ENCODE results near the gene NEGR1. TPM values are rescaled to one million over a fixed set of nuclear protein-coding genes. Genes with fewer than 3 reads are reported as not detected.

The NEGR1 gene
- total RNA-seq, 1 donor from 2014 or later, result not detected

DNA sequence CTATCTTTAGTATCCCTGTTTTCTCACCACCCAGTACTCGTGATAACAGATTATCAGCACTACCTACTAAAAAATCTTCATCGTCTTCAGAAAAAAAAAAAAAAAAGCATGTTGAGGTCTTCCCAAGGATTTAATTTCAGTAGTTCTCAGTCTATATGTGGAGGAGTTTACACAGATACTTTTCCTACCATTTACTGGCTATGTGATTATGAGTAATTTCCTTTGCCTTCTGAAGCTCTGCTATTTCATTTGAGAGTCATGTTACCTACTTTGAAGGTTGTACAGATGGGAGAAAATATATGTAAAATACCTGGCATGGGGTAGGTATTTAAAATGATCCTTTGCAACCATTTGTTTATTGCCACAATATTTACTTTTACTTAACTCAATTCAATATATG, 399.7 kb downstream of the NEGR1 start:
- no peak overlapping the region for H3K4me3 Mint-ChIP-seq (ENCODE audit: low read depth)
- H3K27me3 Mint-ChIP-seq (ENCODE audit: low read depth), result no peaks in the 10 kb centered on the region
- H3K27ac Mint-ChIP-seq, result no peak overlapping the region
- H3K9me3 Mint-ChIP-seq, result no peaks in the 10 kb centered on the region
- intact Hi-C loops (cut with micrococcal nuclease), result no loop called here
- no peaks in the 10 kb centered on the region for H3K4me1 Mint-ChIP-seq (ENCODE audit: low read depth)
- DNase-seq (ENCODE audit: low spot score), result no peak
- no peaks in the 10 kb centered on the region for H3K36me3 Mint-ChIP-seq (ENCODE audit: low read depth)

DNA sequence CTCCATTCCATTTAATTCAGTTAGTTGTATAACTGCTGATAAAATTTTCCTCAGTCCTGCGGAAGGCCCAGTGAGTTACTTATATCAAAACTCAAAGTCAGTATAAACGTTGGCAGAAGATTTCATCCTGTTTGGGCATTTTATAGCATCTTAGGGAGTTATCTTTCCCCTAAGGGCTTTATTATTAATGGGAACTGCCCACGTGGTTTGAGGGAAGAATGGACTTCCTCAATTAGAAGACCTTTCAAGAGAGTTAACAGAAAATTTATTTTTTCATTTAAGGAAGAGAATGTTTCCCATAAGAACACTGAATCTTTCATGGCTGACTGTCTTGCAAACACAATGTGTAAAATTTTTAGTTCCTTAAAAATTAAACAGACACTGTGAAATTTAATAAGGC, 400.1 kb downstream of the NEGR1 start:
- Mint-ChIP-seq H3K27ac (no peak overlapping the region), H3K4me1 (ENCODE audit: low read depth) (no peaks in the 10 kb centered on the region), H3K9me3 (no peaks in the 10 kb centered on the region), H3K36me3 (ENCODE audit: low read depth) (no peaks in the 10 kb centered on the region), H3K4me3 (ENCODE audit: low read depth) (no peak overlapping the region), H3K27me3 (ENCODE audit: low read depth) (no peaks in the 10 kb centered on the region)
- DNase-seq (ENCODE audit: low spot score), result no peak
- intact Hi-C loops (cut with micrococcal nuclease), result no loop called here

DNA sequence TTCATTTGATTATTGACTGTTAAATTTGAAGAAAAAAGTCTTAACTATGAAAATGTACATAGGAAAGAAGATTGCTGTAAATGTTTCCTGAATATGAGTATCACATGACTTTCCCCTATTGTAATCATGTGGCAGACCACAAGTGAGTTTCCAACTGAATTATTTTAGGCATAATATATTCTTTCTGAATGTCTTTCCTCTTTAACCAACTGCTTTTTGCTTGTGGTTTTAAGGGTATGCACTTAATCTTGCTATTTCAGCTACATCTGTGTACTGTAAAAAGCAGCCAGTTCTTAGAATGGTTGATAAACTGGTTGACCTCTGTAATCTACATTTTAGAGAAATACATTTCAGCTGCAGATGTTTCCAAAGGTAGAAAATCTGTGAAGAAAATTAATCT, 400.7 kb downstream of the NEGR1 start:
- Mint-ChIP-seq H3K4me3 (ENCODE audit: low read depth) (no peak overlapping the region), H3K4me1 (ENCODE audit: low read depth) (no peaks in the 10 kb centered on the region), H3K36me3 (ENCODE audit: low read depth) (no peaks in the 10 kb centered on the region), H3K27me3 (ENCODE audit: low read depth) (no peaks in the 10 kb centered on the region), H3K9me3 (no peaks in the 10 kb centered on the region), H3K27ac (no peak overlapping the region)
- intact Hi-C loops (cut with micrococcal nuclease), result no loop called here
- DNase-seq (ENCODE audit: low spot score), result no peak

DNA sequence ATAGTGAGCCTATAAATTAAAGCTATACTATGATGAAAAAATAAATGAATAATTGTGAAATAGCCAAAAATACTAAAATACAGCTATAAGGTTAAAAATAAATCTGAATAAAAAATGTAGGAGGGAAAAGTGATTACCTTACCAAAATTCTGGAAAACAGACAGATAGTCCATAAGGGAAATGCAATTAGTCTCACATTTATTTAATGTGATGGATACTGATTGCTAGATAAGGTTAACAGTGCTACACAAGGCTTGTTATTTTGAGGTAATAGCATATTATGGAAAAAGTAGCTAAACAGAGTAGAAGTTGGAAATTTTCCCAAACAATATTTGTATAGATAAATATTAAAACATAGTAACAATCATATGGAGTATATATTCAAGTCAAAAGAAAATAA, 413.0 kb downstream of the NEGR1 start:
- no peaks in the 10 kb centered on the region for H3K36me3 Mint-ChIP-seq (ENCODE audit: low read depth)
- no peak overlapping the region for H3K27ac Mint-ChIP-seq
- H3K4me1 Mint-ChIP-seq (ENCODE audit: low read depth), result no peaks in the 10 kb centered on the region
- intact Hi-C loops (cut with micrococcal nuclease), result no loop called here
- no peaks in the 10 kb centered on the region for H3K27me3 Mint-ChIP-seq (ENCODE audit: low read depth)
- H3K9me3 Mint-ChIP-seq, result no peaks in the 10 kb centered on the region
- H3K4me3 Mint-ChIP-seq (ENCODE audit: low read depth), result no peak overlapping the region
- DNase-seq (ENCODE audit: low spot score), result no peak

DNA sequence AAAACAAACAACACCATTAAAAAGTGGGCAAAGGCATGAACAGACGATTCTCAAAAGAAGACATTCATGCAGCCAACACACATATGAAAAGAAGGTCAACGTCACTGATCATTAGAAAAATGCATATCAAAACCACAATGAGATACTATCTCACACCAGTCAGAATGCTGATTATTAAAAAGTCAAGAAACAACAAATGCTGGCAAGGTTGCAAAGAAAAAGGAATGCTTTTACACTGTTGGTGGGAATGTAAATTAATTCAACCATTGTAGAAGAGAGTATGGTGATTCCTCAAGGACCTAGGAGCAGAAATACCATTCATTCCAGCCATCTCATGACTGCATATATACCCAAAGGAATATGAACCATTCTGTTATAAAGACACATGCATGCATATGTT, 419.6 kb downstream of the NEGR1 start:
- Mint-ChIP-seq H3K36me3 (ENCODE audit: low read depth) (no peaks in the 10 kb centered on the region), H3K27me3 (ENCODE audit: low read depth) (no peaks in the 10 kb centered on the region), H3K4me1 (ENCODE audit: low read depth) (no peaks in the 10 kb centered on the region), H3K4me3 (ENCODE audit: low read depth) (no peak overlapping the region), H3K27ac (no peak overlapping the region), H3K9me3 (no peaks in the 10 kb centered on the region)
- intact Hi-C loops (cut with micrococcal nuclease), result no loop called here
- no peak for DNase-seq (ENCODE audit: low spot score)

DNA sequence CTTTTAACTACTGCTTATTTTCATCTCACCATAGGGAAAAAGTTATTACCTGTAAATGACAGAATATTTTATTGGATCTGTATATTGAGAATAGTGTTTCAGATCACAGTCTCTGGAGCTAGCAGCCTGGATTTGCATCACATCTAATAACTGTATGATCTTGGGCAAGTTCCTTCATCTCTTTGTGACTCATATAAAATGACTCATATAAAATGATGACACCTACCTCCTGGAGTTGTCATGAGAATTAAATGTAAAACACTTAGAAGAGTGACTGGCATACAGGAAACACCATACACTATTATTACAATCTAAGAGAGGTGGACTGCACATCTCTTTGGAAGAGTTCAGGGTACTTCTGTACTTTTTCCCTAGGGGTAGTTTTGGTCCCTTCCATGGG, 421.3 kb downstream of the NEGR1 start:
- intact Hi-C loops (cut with micrococcal nuclease), result no loop called here

DNA sequence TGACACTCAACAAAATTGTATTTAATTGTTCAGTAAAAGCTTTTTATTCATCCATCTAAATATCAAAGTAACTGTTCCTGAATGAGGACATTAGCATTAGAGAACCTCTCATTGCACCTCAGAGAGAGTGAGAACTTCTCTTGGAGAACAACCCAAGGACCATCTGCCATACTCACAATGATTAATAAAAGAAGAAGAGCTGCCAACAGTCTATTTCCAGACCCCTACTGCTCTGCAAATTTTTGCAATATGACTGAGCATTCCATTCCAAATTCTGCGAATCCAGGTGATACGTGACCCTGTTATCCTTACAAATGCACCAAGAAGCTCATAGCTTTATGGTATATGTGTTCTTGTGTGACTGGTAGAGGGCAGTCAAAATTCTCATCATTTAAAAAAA, 422.5 kb downstream of the NEGR1 start:
- intact Hi-C loops (cut with micrococcal nuclease), result no loop called here
- Mint-ChIP-seq H3K36me3 (ENCODE audit: low read depth) (no peaks in the 10 kb centered on the region), H3K4me3 (ENCODE audit: low read depth) (no peak overlapping the region), H3K4me1 (ENCODE audit: low read depth) (no peaks in the 10 kb centered on the region), H3K27ac (no peak overlapping the region), H3K27me3 (ENCODE audit: low read depth) (no peaks in the 10 kb centered on the region), H3K9me3 (no peaks in the 10 kb centered on the region)
- no peak for DNase-seq (ENCODE audit: low spot score)

More for the DNA sequence above, 421.3 kb downstream of the NEGR1 start:
- Mint-ChIP-seq H3K4me3 (ENCODE audit: low read depth) (no peak overlapping the region), H3K4me1 (ENCODE audit: low read depth) (no peaks in the 10 kb centered on the region), H3K36me3 (ENCODE audit: low read depth) (no peaks in the 10 kb centered on the region), H3K27me3 (ENCODE audit: low read depth) (no peaks in the 10 kb centered on the region), H3K9me3 (no peaks in the 10 kb centered on the region), H3K27ac (no peak overlapping the region)
- DNase-seq (ENCODE audit: low spot score), result no peak

DNA sequence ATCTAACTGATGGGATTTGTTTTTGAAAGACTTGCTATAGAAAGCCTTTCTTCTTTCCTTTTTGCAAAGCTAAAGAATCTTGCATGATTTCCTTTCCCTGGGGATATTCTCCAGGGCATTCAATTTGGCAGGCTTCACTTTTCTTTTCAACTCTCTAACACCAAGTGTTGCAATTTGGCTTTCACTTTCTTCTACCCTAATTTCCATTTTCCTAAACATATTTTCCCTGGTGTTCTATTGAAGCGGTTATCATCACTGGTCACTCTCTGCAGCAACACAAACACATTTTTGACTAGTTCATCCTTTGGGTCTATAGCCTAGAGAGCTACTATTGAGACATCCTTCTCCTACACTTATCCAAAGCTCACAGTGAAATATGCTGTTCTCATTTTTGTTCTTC, 424.5 kb downstream of the NEGR1 start:
- Mint-ChIP-seq H3K27ac (no peak overlapping the region), H3K27me3 (ENCODE audit: low read depth) (no peaks in the 10 kb centered on the region), H3K4me1 (ENCODE audit: low read depth) (no peaks in the 10 kb centered on the region), H3K4me3 (ENCODE audit: low read depth) (no peak overlapping the region), H3K9me3 (no peaks in the 10 kb centered on the region), H3K36me3 (ENCODE audit: low read depth) (no peaks in the 10 kb centered on the region)
- DNase-seq (ENCODE audit: low spot score), result no peak
- intact Hi-C loops (cut with micrococcal nuclease), result no loop called here

DNA sequence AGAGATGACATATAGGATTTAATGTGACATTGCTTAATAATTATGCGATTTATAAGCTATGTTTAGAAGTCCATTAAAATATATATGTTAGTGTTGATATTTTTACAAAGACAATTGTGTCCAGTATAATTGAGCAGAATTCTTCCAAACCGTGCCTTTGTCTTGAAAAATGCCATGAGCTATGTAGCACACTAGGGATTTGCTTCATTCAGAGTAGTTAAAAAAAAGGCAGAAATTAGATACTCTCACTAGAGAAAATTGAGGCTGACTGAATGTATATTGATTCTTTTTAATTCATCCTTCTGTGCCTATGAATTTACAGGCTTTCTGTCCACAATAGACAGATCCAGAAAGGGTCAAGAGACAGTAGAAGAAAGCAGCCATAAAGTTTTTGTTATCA, 429.0 kb downstream of the NEGR1 start:
- no peaks in the 10 kb centered on the region for H3K4me1 Mint-ChIP-seq (ENCODE audit: low read depth)
- no peak for DNase-seq (ENCODE audit: low spot score)
- intact Hi-C loops (cut with micrococcal nuclease), result no loop called here
- no peak overlapping the region for H3K4me3 Mint-ChIP-seq (ENCODE audit: low read depth)
- H3K9me3 Mint-ChIP-seq, result no peaks in the 10 kb centered on the region
- H3K36me3 Mint-ChIP-seq (ENCODE audit: low read depth), result no peaks in the 10 kb centered on the region
- no peaks in the 10 kb centered on the region for H3K27me3 Mint-ChIP-seq (ENCODE audit: low read depth)
- H3K27ac Mint-ChIP-seq, result no peak overlapping the region

DNA sequence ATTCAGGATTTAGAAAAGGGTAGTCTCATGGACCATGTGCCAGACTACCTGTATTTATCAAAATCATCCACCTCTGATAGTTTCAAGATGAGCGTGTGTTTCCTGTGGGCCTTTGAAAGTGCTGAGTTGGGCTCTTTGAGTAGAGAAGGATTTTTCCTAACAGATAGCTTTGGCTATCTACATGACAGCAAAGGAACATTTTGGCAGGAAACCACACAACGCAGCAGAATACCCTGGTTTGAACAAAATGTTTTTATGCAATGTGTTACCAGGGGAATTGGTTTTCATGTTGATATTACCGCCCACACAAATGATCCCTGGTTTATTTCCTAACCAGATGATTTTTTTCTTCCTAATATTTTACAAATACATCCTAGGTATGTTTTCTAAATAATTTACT, 431.4 kb downstream of the NEGR1 start:
- Mint-ChIP-seq H3K9me3 (no peaks in the 10 kb centered on the region), H3K4me3 (ENCODE audit: low read depth) (no peak overlapping the region), H3K36me3 (ENCODE audit: low read depth) (no peaks in the 10 kb centered on the region), H3K27me3 (ENCODE audit: low read depth) (no peaks in the 10 kb centered on the region), H3K27ac (no peak overlapping the region), H3K4me1 (ENCODE audit: low read depth) (no peaks in the 10 kb centered on the region)
- intact Hi-C loops (cut with micrococcal nuclease), result no loop called here
- no peak for DNase-seq (ENCODE audit: low spot score)

DNA sequence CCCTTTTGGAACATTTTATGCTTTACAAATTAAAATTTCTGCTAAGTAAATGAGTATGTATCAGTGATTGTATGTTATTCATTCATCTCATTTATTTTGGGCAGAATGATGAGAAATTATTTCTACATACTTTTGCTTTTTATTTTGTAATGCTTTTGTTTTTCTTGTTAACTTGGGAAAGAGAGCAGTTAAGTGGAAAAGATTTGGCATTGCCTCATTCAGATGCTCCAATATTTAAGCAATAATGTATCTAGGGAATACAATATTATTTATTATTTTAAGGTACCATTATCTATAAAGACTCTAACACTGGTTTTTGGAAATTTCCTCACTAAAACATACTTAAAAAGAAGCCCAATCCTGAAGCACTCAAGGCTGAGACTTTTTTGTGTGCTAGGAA, 431.8 kb downstream of the NEGR1 start:
- no peak for DNase-seq (ENCODE audit: low spot score)
- intact Hi-C loops (cut with micrococcal nuclease), result no loop called here
- no peaks in the 10 kb centered on the region for H3K27me3 Mint-ChIP-seq (ENCODE audit: low read depth)
- no peaks in the 10 kb centered on the region for H3K36me3 Mint-ChIP-seq (ENCODE audit: low read depth)
- H3K4me3 Mint-ChIP-seq (ENCODE audit: low read depth), result no peak overlapping the region
- no peaks in the 10 kb centered on the region for H3K4me1 Mint-ChIP-seq (ENCODE audit: low read depth)
- H3K27ac Mint-ChIP-seq, result no peak overlapping the region
- H3K9me3 Mint-ChIP-seq, result no peaks in the 10 kb centered on the region

DNA sequence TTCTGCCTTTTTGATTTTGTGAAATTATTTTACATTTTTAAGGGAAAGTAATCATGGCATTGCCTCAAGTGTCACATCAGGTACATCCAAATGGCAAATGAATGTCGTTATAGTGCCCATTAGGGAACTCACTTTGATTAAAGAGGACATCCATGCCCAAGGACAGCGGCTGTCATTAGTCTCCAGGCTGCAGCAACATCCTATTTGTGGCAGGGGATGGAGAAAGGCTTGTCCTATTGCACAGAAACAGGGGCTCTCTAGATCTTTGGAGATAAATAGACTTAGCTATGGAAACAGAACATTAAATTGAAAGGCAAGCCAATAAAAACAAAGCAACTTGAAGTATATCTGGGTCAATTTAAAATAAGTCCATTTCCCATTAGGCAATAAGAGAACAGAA, 439.3 kb downstream of the NEGR1 start:
- H3K4me1 Mint-ChIP-seq (ENCODE audit: low read depth), result no peaks in the 10 kb centered on the region
- DNase-seq (ENCODE audit: low spot score), result no peak
- H3K27me3 Mint-ChIP-seq (ENCODE audit: low read depth), result no peaks in the 10 kb centered on the region
- H3K9me3 Mint-ChIP-seq, result no peaks in the 10 kb centered on the region
- intact Hi-C loops (cut with micrococcal nuclease), result no loop called here
- H3K4me3 Mint-ChIP-seq (ENCODE audit: low read depth), result no peak overlapping the region
- H3K36me3 Mint-ChIP-seq (ENCODE audit: low read depth), result no peaks in the 10 kb centered on the region
- no peak overlapping the region for H3K27ac Mint-ChIP-seq

DNA sequence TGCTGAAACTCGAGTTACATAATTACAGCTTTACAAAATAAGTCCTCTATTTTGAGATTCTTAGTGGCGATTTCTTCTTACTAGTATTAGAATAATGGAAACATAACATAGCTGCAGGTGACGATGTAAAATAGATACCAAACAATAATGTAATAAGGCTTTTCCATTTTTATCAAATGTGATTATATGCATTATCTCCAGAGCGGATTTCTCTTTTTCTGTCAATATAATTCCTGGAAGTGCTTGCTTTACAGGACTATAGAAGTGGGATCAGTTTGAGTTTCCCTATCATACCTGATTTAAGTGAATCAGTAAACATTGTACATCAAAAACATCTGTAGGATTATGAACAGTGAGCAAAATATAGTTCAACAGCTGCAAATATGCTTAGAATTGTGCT, 442.5 kb downstream of the NEGR1 start:
- DNase-seq (ENCODE audit: low spot score), result no peak
- no peaks in the 10 kb centered on the region for H3K4me1 Mint-ChIP-seq (ENCODE audit: low read depth)
- intact Hi-C loops (cut with micrococcal nuclease), result no loop called here
- no peaks in the 10 kb centered on the region for H3K9me3 Mint-ChIP-seq
- H3K4me3 Mint-ChIP-seq (ENCODE audit: low read depth), result no peak overlapping the region
- no peaks in the 10 kb centered on the region for H3K36me3 Mint-ChIP-seq (ENCODE audit: low read depth)
- no peaks in the 10 kb centered on the region for H3K27me3 Mint-ChIP-seq (ENCODE audit: low read depth)
- H3K27ac Mint-ChIP-seq, result no peak overlapping the region

DNA sequence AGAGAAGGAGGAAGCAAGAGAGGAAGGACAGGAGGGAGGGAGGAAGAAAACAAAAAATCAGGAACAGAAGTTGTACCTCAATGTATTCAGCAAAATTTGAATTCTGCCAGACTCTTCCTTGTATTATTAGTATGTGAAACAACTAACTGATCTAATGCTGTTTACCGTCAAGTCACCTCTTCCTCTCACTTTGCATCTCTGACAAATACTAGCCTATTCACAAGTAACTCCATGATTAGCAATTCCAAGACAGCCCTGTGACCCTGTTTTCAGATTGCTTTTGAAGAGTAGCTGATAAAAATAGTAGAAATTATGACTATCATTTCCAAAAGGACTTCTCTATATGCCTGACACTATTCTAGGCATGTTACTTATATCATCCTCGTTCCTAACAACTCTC, 445.4 kb downstream of the NEGR1 start:
- Mint-ChIP-seq H3K27me3 (ENCODE audit: low read depth) (no peaks in the 10 kb centered on the region), H3K9me3 (no peaks in the 10 kb centered on the region), H3K4me3 (ENCODE audit: low read depth) (no peak overlapping the region), H3K27ac (no peak overlapping the region), H3K36me3 (ENCODE audit: low read depth) (no peaks in the 10 kb centered on the region), H3K4me1 (ENCODE audit: low read depth) (no peaks in the 10 kb centered on the region)
- no peak for DNase-seq (ENCODE audit: low spot score)
- intact Hi-C loops (cut with micrococcal nuclease), result no loop called here

Measured in activated T-helper 2 cell treated with anti-CD3 and anti-CD28 coated beads, Interferon-gamma antibody, Interleukin-2, Interleukin-4, amounts not matched to agents 10 μg/mL and 5 μg/mL and 100 μg/mL, durations not matched to agents 14 hours and 24 hours and 36 hours (primary cell).